HepG2 (cell line): ENCODE results near the gene RASD1. TPM values are rescaled to one million over a fixed set of nuclear protein-coding genes. Genes with fewer than 3 reads are reported as not detected.

Experiments
- AHDC1 ChIP-seq: sonication (generic); formaldehyde crosslinking; IDR thresholded peaks from 2 replicates; pipeline ENCODE4 v1.5.1; 2020; ENCODE audit warnings: mild to moderate bottlenecking, missing genetic modification reagents, borderline replicate concordance
- ASH2L ChIP-seq: fragments of 300-600, 200-600 bp; sonication (generic); IDR thresholded peaks from 2 replicates; pipeline ENCODE4 v1.7.0; 2017; ENCODE audit warnings: low read depth, mild to moderate bottlenecking, moderate library complexity, mixed read lengths, low read length; ENCODE audit not compliant: insufficient read length
- ATF2 ChIP-seq: sonication (generic); formaldehyde crosslinking; IDR thresholded peaks from 2 replicates; pipeline ENCODE4 v1.4.0; 2020; ENCODE audit warnings: missing genetic modification reagents
- BRCA1 ChIP-seq: sonication (generic); formaldehyde crosslinking; IDR thresholded peaks from 2 replicates; pipeline ENCODE4 v1.4.0; 2020; ENCODE audit warnings: missing genetic modification reagents
- FOXP4 ChIP-seq: sonication (generic); formaldehyde crosslinking; IDR thresholded peaks from 2 replicates; pipeline ENCODE4 v1.4.0; 2020; ENCODE audit warnings: missing genetic modification reagents
- HDAC1 ChIP-seq: sonication (generic); formaldehyde crosslinking; IDR thresholded peaks from 2 replicates; pipeline ENCODE4 v1.5.1; 2020; ENCODE audit warnings: mild to moderate bottlenecking, missing genetic modification reagents
- HMGXB4 ChIP-seq, 2 experiments: sonication (generic) in 1 of 2; formaldehyde crosslinking in 1 of 2; IDR thresholded peaks; 2 replicates each; pipeline versions ENCODE4 v1.4.0 to v1.6.1; 2018 to 2020; ENCODE audit warnings: missing genetic modification reagents in 2 of 2, borderline replicate concordance in 1 of 2, low read depth in 1 of 2, mild to moderate bottlenecking in 1 of 2, missing biosample characterization in 1 of 2
- JUND ChIP-seq: sonication (generic); formaldehyde crosslinking; IDR thresholded peaks from 2 replicates; pipeline ENCODE4 v1.8.0; 2022; ENCODE audit warnings: mild to moderate bottlenecking, missing genetic modification reagents
- MAFK ChIP-seq, 2 experiments: IDR thresholded peaks in 1 of 2; conservative IDR thresholded peaks in 1 of 2; 2 replicates each; pipeline ENCODE4 v1.6.1; 2011; ENCODE audit warnings: improper control_type of control experiment in 2 of 2, low read length in 2 of 2
- MIER2 ChIP-seq: IDR thresholded peaks from 2 replicates; pipeline ENCODE4 v1.6.1; 2016; ENCODE audit warnings: missing biosample characterization, missing genetic modification reagents
- MXD1 ChIP-seq: sonication (generic); formaldehyde crosslinking; IDR thresholded peaks from 2 replicates; pipeline ENCODE4 v1.4.0; 2020; ENCODE audit warnings: mild to moderate bottlenecking, missing genetic modification reagents
- SIN3A ChIP-seq: IDR thresholded peaks from 2 replicates; pipeline ENCODE4 v1.6.1; 2011; ENCODE audit warnings: low read depth, mild to moderate bottlenecking, control low read depth, low read length, borderline replicate concordance
- SRY ChIP-seq: sonication (generic); formaldehyde crosslinking; IDR thresholded peaks from 2 replicates; pipeline ENCODE4 v1.8.0; 2022; ENCODE audit warnings: mild to moderate bottlenecking, missing genetic modification reagents
- ZNF556 ChIP-seq: sonication (generic); formaldehyde crosslinking; IDR thresholded peaks from 2 replicates; pipeline ENCODE4 v1.4.0; 2020; ENCODE audit warnings: mild to moderate bottlenecking, missing genetic modification reagents, borderline replicate concordance
- ZNF776 ChIP-seq: sonication (generic); formaldehyde crosslinking; IDR thresholded peaks from 2 replicates; pipeline ENCODE4 v1.4.0; 2020; ENCODE audit warnings: mild to moderate bottlenecking, missing genetic modification reagents
- ZSCAN9 ChIP-seq: IDR thresholded peaks from 2 replicates; pipeline ENCODE4 v1.6.1; 2016; ENCODE audit warnings: borderline replicate concordance
- polyA plus RNA-seq, 8 experiments: library from polyadenylated mRNA; depleted of rRNA in 3 of 8; stranded (reverse) in 7 of 8; unstranded in 1 of 8; fragments of >200 nt; fragmentation: Illumina TruSeq in 4 of 8; extraction: Trizol in 4 of 8; gene quantifications; 2 replicates each; pipeline versions ENCODE4 v1.2.1 to v1.2.3, GENCODE V29; 2011 to 2016; ENCODE audit warnings: low read depth in 4 of 8, missing spikeins in 1 of 8, mixed read lengths in 1 of 8; ENCODE audit not compliant: insufficient read depth in 1 of 8
- total RNA-seq, 5 experiments: library from RNA; depleted of rRNA; stranded (reverse); fragments of >200 nt; fragmentation: Illumina TruSeq; extraction: Trizol; gene quantifications; 2 replicates each; pipeline ENCODE4 v1.2.3, GENCODE V29; 2016; ENCODE audit warnings: low read depth in 1 of 5

The RASD1 gene
- total and polyA plus RNA-seq, 2 of the 13 experiments (the other 11 are each of a cell fraction or from before 2014, with no cell fraction given): 1.6 to 4.2 TPM

GRCh38 chr17:17445925-17446665 is 50.1 kb downstream of the RASD1 start (continued):
- TF ChIP-seq MXD1 (no peak), SIN3A (peak; percentile 34; the same call in 1 of the 2 replicates), ZNF556 (CRISPR knock-in tag) (peak; percentile 98), MIER2 (CRISPR knock-in tag) (0 out of 2 replicates have a peak, but pooled peaks have one; percentile 42), AHDC1 (CRISPR knock-in tag) (peak; percentile 94; the same call in 1 of the 2 replicates), HMGXB4 (CRISPR knock-in tag; IDR thresholded peaks at IDR 0.05; ENCODE audit: borderline replicate concordance in 1 of 2, low read depth in 1 of 2) (peak in 1 of 2 experiments; percentile 37; a peak in 1 of 4 replicates), FOXP4 (peak; percentile 98), HDAC1 (CRISPR knock-in tag) (peak; percentile 76), MAFK (conservative IDR thresholded peaks at IDR 0.05 in 1 of 2, IDR thresholded peaks at IDR 0.05 in 1 of 2; ENCODE audit: low read length in 2 of 2) (peak; percentile 86 to 93), ZSCAN9 (CRISPR knock-in tag) (0 out of 2 replicates have a peak, but pooled peaks have one; percentile 6), SRY (CRISPR knock-in tag) (peak; percentile 69; the same call in 1 of the 2 replicates), JUND (CRISPR knock-in tag) (peak; percentile 91), BRCA1 (CRISPR knock-in tag) (peak; percentile 91), ASH2L (peak; percentile 18), ATF2 (peak; percentile 96), ZNF776 (CRISPR knock-in tag) (no peak)
